IMR-90 (cell line): ENCODE measurements around the gene SLFNL1. TPM values are rescaled to one million over a fixed set of nuclear protein-coding genes. Genes with fewer than 3 reads are reported as not detected.

Experiments used
- ATAC-seq: fragments of 200-7000 bp; cut with Tn5 transposase; 2 replicates; pipeline ENCODE4 v1.9.1; 2020; ENCODE audit warnings: low read depth, mild to moderate bottlenecking, moderate library complexity
- BruUV-seq: library from RNA; stranded (reverse); fragments of 400-500 nt; replicated peaks from 2 replicates; lab custom pipeline; 2021; lab: Mats Ljungman, UMichigan
- CTCF ChIA-PET: fragments of 300-600 bp; formaldehyde crosslinking; extraction: SDS; loops from one replicate; lab custom pipeline; 2021; ENCODE audit warnings: antibody characterized with exemption; lab: Yijun Ruan, JAX
- POLR2A ChIA-PET: fragments of 300-600 bp; sonication (Branson Sonifier 250); formaldehyde crosslinking; loops from one replicate; lab custom pipeline; 2022; ENCODE audit warnings: antibody characterized with exemption; ENCODE audit not compliant: unreplicated experiment; lab: Charles Lee
- DNase-seq: peaks from one replicate; pipeline ENCODE4 v3.0.0; 2013
- H2AFZ ChIP-seq: replicated peaks from 2 replicates; pipeline ENCODE3; 2013; ENCODE audit warnings: low read length, mild to moderate bottlenecking; ENCODE audit not compliant: poor library complexity
- H2AK5ac ChIP-seq: 2 replicates; pipeline ENCODE4 v1.6.1; 2013; ENCODE audit warnings: low read depth, low read length, inconsistent platforms
- H2AK9ac ChIP-seq: replicated peaks from 2 replicates; pipeline ENCODE3; 2013; ENCODE audit warnings: mild to moderate bottlenecking, low read depth, low read length, moderate library complexity; ENCODE audit not compliant: poor library complexity
- H2BK120ac ChIP-seq: 2 replicates; pipeline ENCODE4 v1.6.1; 2013; ENCODE audit warnings: low read depth, low read length, inconsistent platforms
- H2BK15ac ChIP-seq: 3 replicates; pipeline ENCODE4 v1.6.1; 2013; ENCODE audit warnings: low read depth, low read length, inconsistent platforms
- H2BK20ac ChIP-seq: 2 replicates; pipeline ENCODE4 v1.6.1; 2013; ENCODE audit warnings: low read depth, mild to moderate bottlenecking, inconsistent platforms, low read length, moderate library complexity
- H2BK5ac ChIP-seq: 2 replicates; pipeline ENCODE4 v1.6.1; 2013; ENCODE audit warnings: mild to moderate bottlenecking, low read depth, low read length, inconsistent platforms; ENCODE audit not compliant: poor library complexity, severe bottlenecking
- H3K14ac ChIP-seq: replicated peaks from 2 replicates; pipeline ENCODE4 v1.6.1; 2013; ENCODE audit warnings: low read depth, low read length, inconsistent platforms
- H3K18ac ChIP-seq: 2 replicates; pipeline ENCODE4 v1.6.1; 2013; ENCODE audit warnings: low read depth, low read length, control low read depth
- H3K23ac ChIP-seq: 2 replicates; pipeline ENCODE4 v1.6.1; 2013; ENCODE audit warnings: low read depth, low read length, inconsistent platforms
- H3K27ac ChIP-seq: 2 replicates; pipeline ENCODE4 v1.5.1; 2013; ENCODE audit warnings: mild to moderate bottlenecking, control low read depth, low read length; ENCODE audit not compliant: insufficient read depth
- H3K27me3 ChIP-seq: 2 replicates; pipeline ENCODE4 v1.6.1; 2013; ENCODE audit warnings: low read length; ENCODE audit not compliant: control insufficient read depth, insufficient read depth
- H3K36me3 ChIP-seq: 2 replicates; pipeline ENCODE4 v1.6.1; 2013; ENCODE audit warnings: low read length, mixed read lengths; ENCODE audit not compliant: control insufficient read depth, insufficient read depth
- H3K4ac ChIP-seq: 2 replicates; pipeline ENCODE4 v1.6.1; 2013; ENCODE audit warnings: low read depth, low read length, inconsistent platforms
- H3K4me1 ChIP-seq: 2 replicates; pipeline ENCODE4 v1.6.1; 2013; ENCODE audit warnings: low read length, mixed read lengths; ENCODE audit not compliant: control insufficient read depth, insufficient read depth
- H3K4me2 ChIP-seq: 2 replicates; pipeline ENCODE4 v1.6.1; 2013; ENCODE audit warnings: low read depth, mild to moderate bottlenecking, control low read depth, low read length, moderate library complexity
- H3K4me3 ChIP-seq: 2 replicates; pipeline ENCODE4 v1.5.1; 2013; ENCODE audit warnings: low read depth, mild to moderate bottlenecking, control low read depth, low read length, moderate library complexity; ENCODE audit not compliant: insufficient read depth
- H3K56ac ChIP-seq: 2 replicates; pipeline ENCODE4 v1.6.1; 2013; ENCODE audit warnings: low read length, inconsistent platforms; ENCODE audit not compliant: insufficient read depth; ENCODE audit errors: extremely low read depth
- H3K79me1 ChIP-seq, 2 experiments: 2 replicates each; pipeline ENCODE4 v1.6.1; 2013; ENCODE audit warnings: low read length in 2 of 2, inconsistent platforms in 1 of 2, low read depth in 1 of 2
- H3K9ac ChIP-seq: 2 replicates; pipeline ENCODE4 v1.6.1; 2013; ENCODE audit warnings: low read depth, low read length, control low read depth
- H3K9me1 ChIP-seq: 2 replicates; pipeline ENCODE4 v1.6.1; 2013; ENCODE audit warnings: low read length, inconsistent platforms; ENCODE audit not compliant: insufficient read depth
- H3K9me3 ChIP-seq: 2 replicates; pipeline ENCODE4 v1.6.1; 2013; ENCODE audit warnings: low read length; ENCODE audit not compliant: control insufficient read depth, insufficient read depth
- H4K20me1 ChIP-seq: 2 replicates; pipeline ENCODE4 v1.6.1; 2013; ENCODE audit warnings: low read length, inconsistent platforms; ENCODE audit not compliant: insufficient read depth
- H4K5ac ChIP-seq: 2 replicates; pipeline ENCODE4 v1.6.1; 2013; ENCODE audit warnings: mild to moderate bottlenecking, low read depth, low read length, control low read depth
- H4K8ac ChIP-seq, 2 experiments: 2 replicates each; pipeline ENCODE4 v1.6.1; 2013; ENCODE audit warnings: low read depth in 2 of 2, low read length in 2 of 2, control low read depth in 1 of 2, inconsistent platforms in 1 of 2
- H4K91ac ChIP-seq: 2 replicates; pipeline ENCODE4 v1.6.1; 2013; ENCODE audit warnings: low read depth, low read length, inconsistent platforms; ENCODE audit not compliant: insufficient read depth
- CEBPB ChIP-seq: IDR thresholded peaks from 2 replicates; pipeline ENCODE4 v1.6.1; 2012; ENCODE audit warnings: low read depth, low read length, improper control_type of control experiment
- MAFK ChIP-seq: IDR thresholded peaks from 2 replicates; pipeline ENCODE4 v1.6.1; 2012; ENCODE audit warnings: low read depth, low read length, improper control_type of control experiment
- MXI1 ChIP-seq: IDR thresholded peaks from 2 replicates; pipeline ENCODE4 v1.6.1; 2012; ENCODE audit warnings: low read depth, mild to moderate bottlenecking, low read length, moderate library complexity, borderline replicate concordance
- RAD21 ChIP-seq: IDR thresholded peaks from 2 replicates; pipeline ENCODE4 v1.6.1; 2012; ENCODE audit warnings: low read length, improper control_type of control experiment
- SMC3 ChIP-seq: fragments of 150-350 bp; IDR thresholded peaks from 2 replicates; pipeline ENCODE4 v1.6.1; 2016; ENCODE audit warnings: low read depth, mild to moderate bottlenecking, antibody characterized with exemption, low read length, moderate library complexity
- WGBS, 2 experiments: methylation state at CpG; one replicate each; pipeline versions ENCODE4 v1.1.5 to v1.1.7; 2013; ENCODE audit warnings: missing lambda C conversion rate in 2 of 2; ENCODE audit not compliant: insufficient read length in 1 of 2; ENCODE audit errors: extremely low coverage in 2 of 2; 5-methylcytosine and 5-hydroxymethylcytosine counted together
- dilution Hi-C: fragments of 300-500 bp; cut with HindIII; formaldehyde crosslinking; loops from one replicate; pipeline ENCODE4 v1.14.3; 2018; ENCODE audit warnings: low sequenced_read_pairs; ENCODE audit not compliant: unreplicated experiment
- in situ Hi-C: fragments of 300-500 bp; cut with MboI; formaldehyde crosslinking; loops from 3 replicates; pipeline ENCODE4 v1.14.3; 2019; ENCODE audit warnings: low sequenced_read_pairs, inconsistent platforms, mixed read lengths
- intact Hi-C: fragments of 100-400 bp; cut with micrococcal nuclease; formaldehyde crosslinking; loops from 2 replicates; pipeline ENCODE4 v1.10.0; 2022
- polyA plus RNA-seq, 3 experiments: library from polyadenylated mRNA; depleted of rRNA; stranded (reverse); fragments of >200 nt; gene quantifications; 2 replicates each; pipeline ENCODE4 v1.2.3, GENCODE V29; 2012; ENCODE audit warnings: low replicate concordance in 1 of 3
- total RNA-seq: library from RNA; depleted of rRNA; stranded (reverse); fragments of >200 nt; gene quantifications from 2 replicates; pipeline ENCODE4 v1.2.3, GENCODE V29; 2012
- TF ChIP-seq, protein P1 (sequence below): fragments of 150-350 bp; IDR thresholded peaks from 2 replicates; pipeline ENCODE4 v1.6.1; 2017; ENCODE audit warnings: mild to moderate bottlenecking, antibody characterized with exemption, low read length, low read depth

Gene SLFNL1
- total and polyA plus RNA-seq, 2 of the 4 experiments (the other 2 are of a cell fraction): under 0.01 to 0.09 TPM

DNA sequence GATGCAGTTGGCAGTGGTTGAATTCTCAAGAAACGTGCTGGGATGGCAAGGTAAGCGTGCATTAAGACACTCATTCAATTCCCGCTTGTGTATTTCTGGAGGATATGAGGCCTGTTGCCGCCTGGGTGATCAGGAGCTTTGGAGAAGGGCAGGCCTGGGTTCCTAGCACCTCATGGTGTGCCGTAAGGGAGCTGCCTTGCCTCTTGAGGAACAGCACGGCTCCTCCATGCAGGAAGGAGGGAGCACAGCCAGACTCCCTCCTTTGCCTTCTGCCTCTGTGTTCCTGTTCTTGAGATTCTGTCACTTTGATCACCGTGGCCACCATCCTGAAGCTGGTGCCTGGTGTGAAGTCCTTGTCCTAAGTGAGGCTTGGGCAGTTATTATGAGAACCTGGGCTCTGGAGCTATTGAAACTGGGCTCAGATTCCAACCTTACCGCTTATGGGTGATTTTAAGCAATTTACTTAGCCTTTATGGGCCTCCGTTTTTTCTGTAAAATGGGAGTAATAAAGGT is 18.3 kb downstream of the SLFNL1 start:
- Histone ChIP-seq H2BK15ac (peak overlapping the region; percentile 18; the same call in 2 of the 3 replicates), H3K79me1 (peaks cover 26 to 80% of the 10 kb centered on the region in 2 experiments), H2BK20ac (peak overlapping the region; percentile 47), H3K9me1 (peaks cover 16% of the 10 kb centered on the region), H3K14ac (peak overlapping the region; percentile 51), H3K23ac (0 out of 2 replicates have a peak overlapping the region, but pooled peaks have one; percentile 41), H3K4ac (peak overlapping the region; percentile 39), H3K56ac (no peak overlapping the region), H4K91ac (peak overlapping the region; percentile 43), H4K5ac (peak overlapping the region; percentile 24; the same call in 1 of the 2 replicates), H4K20me1 (peaks cover 21% of the 10 kb centered on the region), H2AK9ac (peak overlapping the region; percentile 58), H3K18ac (peak overlapping the region; percentile 29; the same call in 1 of the 2 replicates), H3K4me3 (no peak overlapping the region), H3K9me3 (no peaks in the 10 kb centered on the region), H2BK120ac (peak overlapping the region; percentile 37), H3K4me2 (no peak overlapping the region), H2AFZ (peak overlapping the region; percentile 58), H4K8ac (peak overlapping the region in 1 of 2 experiments; percentile 51; a peak in 2 of 4 replicates), H3K27me3 (no peaks in the 10 kb centered on the region), H3K36me3 (peaks cover 43% of the 10 kb centered on the region), H3K27ac (peak overlapping the region; percentile 22; the same call in 1 of the 2 replicates), H2AK5ac (peak overlapping the region; percentile 80), H3K9ac (no peak overlapping the region), H3K4me1 (peaks cover 14% of the 10 kb centered on the region), H2BK5ac (peak overlapping the region; percentile 71)
- POLR2A ChIA-PET: no interaction called here
- BruUV-seq: no TSS peak
- peak; percentile 3; the same call in 1 of the 2 replicates for ATAC-seq
- intact Hi-C loops: loop anchor here (1.0 kb wide), 1 partner anchor 155 kb away; no protein-coding TSS in a partner anchor
- no peak for DNase-seq
- WGBS, 2 experiments: 83% methylated on average over 4 of the region's 9 CpGs; no CpG with 5 or more reads in 1 of the 2 experiments
- dilution Hi-C loops: no loop called here
- CTCF ChIA-PET: interaction anchor here (0.6 to 2.0 kb wide), 11 partner anchors 8 to 230 kb away, joined by 3 to 9 read pairs (median 5); partner anchors contain the start of gene CTPS1
- TF ChIP-seq MXI1 (no peak), SMC3 (no peak), CEBPB (no peak), RAD21 (no peak), MAFK (no peak)
- TF ChIP-seq, protein P1, sequence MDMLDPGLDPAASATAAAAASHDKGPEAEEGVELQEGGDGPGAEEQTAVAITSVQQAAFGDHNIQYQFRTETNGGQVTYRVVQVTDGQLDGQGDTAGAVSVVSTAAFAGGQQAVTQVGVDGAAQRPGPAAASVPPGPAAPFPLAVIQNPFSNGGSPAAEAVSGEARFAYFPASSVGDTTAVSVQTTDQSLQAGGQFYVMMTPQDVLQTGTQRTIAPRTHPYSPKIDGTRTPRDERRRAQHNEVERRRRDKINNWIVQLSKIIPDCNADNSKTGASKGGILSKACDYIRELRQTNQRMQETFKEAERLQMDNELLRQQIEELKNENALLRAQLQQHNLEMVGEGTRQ: no peak
- in situ Hi-C loops: no loop called here
